ENCODE measurements around the gene FXR2. TPM values are rescaled to one million over a fixed set of nuclear protein-coding genes. Genes with fewer than 3 reads are reported as not detected.
"Not testable (repeated sequence)": the region's sequence is repeated elsewhere in the genome, so short reads cannot be mapped to it uniquely, and the experiment has no call there.

Gene FXR2
- polyA plus RNA-seq, 1 donor: 28.2 TPM

DNA sequence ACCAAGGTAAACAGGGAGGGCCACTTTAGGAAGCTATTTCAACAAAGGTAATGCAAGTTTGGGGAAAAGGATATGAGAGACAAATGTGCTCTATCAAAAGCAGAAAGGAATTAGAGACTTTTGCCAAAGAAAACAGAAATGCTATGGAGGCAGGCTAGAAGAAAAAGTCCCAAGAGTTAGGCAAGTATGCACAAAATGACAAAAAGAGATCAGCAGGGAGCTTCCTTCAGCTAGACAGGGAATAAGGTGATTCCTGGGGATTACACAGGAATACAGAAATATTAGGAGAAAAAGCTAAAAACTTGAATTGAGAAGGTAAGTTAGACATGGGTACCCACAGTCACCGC lies 2.4 kb downstream of the FXR2 start:
- DNase-seq: no peak
- 100% methylated on average over 1 of the region's 1 CpG for WGBS (ENCODE audit: insufficient coverage, low lambda C conversion rate)
- H3K4me1 ChIP-seq (ENCODE audit: control insufficient read depth, insufficient read depth, low read length): peaks cover 15% of the 10 kb centered on the region
- H3K27me3 ChIP-seq (ENCODE audit: control insufficient read depth, insufficient read depth, low read length): no peaks in the 10 kb centered on the region
- no peak overlapping the region for H3K27ac ChIP-seq (ENCODE audit: low read length)
- H3K36me3 ChIP-seq (ENCODE audit: control insufficient read depth, insufficient read depth, low read length): peaks cover 9% of the 10 kb centered on the region
- no peak overlapping the region for H3K4me3 ChIP-seq (ENCODE audit: low read length)
- no peaks in the 10 kb centered on the region for H3K9me3 ChIP-seq (ENCODE audit: control insufficient read depth, low read depth, low read length)

DNA sequence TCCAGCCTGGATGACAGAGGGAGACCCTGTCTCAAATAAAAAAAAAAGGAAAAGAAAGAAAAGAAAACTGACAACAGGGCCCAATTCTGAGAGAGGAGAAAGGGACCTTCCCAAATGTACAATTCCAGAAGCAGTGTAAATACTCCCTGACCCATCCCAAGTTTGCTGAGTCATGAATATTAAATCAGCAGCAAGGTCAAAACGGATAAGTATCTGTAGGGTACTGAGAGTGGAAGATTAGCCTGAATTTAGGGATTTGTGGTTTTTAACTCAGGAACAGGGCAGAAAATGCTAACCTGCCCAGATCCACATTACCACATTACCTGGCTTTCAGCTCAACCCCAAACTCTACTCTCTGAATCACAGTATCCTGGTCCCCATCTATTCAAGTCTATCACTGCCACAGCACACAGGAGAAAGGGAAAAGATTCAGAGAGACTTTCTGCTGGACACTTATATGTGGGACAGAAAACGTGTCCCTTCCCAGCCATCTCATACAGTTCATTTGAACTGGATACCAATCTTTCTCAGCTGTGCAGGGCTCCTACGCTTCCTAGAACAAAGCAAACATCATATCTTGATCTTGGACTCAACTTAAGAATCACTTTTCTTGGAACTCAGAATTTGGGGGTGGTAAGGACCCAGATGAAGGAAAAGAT lies 2.9 kb downstream of the FXR2 start:
- Histone ChIP-seq H3K36me3 (ENCODE audit: control insufficient read depth, insufficient read depth, low read length) (peaks cover 9% of the 10 kb centered on the region), H3K27me3 (ENCODE audit: control insufficient read depth, insufficient read depth, low read length) (no peaks in the 10 kb centered on the region), H3K4me3 (ENCODE audit: low read length) (no peak overlapping the region), H3K4me1 (ENCODE audit: control insufficient read depth, insufficient read depth, low read length) (peaks cover 15% of the 10 kb centered on the region), H3K9me3 (ENCODE audit: control insufficient read depth, low read depth, low read length) (no peaks in the 10 kb centered on the region), H3K27ac (ENCODE audit: low read length) (no peak overlapping the region)
- DNase-seq: no peak
- no CpG with 5 or more reads among the region's 3 CpGs for WGBS (ENCODE audit: insufficient coverage, low lambda C conversion rate)

DNA sequence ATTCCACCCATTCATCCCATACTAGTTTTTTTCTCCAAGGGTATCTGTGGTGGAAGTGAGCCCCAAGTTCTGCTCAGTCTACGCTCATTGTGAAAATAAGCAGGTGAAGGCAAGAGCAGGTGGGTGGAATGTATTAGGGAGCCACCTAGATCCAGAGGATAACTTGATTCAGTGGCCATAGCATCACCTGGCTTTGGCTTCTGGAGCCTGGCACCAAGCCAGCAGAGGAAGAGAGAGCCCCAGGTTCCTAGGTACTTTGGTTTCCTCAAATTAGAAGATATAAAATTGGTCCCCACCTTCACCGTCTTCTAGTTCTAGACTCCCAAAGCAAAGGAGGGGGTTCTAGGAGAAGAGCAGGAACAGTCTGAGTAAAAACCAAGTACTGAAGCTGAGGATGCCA lies 4.1 kb downstream of the FXR2 start:
- Histone ChIP-seq H3K36me3 (ENCODE audit: control insufficient read depth, insufficient read depth, low read length) (peaks cover 16% of the 10 kb centered on the region), H3K4me3 (ENCODE audit: low read length) (no peak overlapping the region), H3K4me1 (ENCODE audit: control insufficient read depth, insufficient read depth, low read length) (peaks cover 15% of the 10 kb centered on the region), H3K27ac (ENCODE audit: low read length) (no peak overlapping the region), H3K9me3 (ENCODE audit: control insufficient read depth, low read depth, low read length) (no peaks in the 10 kb centered on the region), H3K27me3 (ENCODE audit: control insufficient read depth, insufficient read depth, low read length) (no peaks in the 10 kb centered on the region)
- DNase-seq: no peak
- no CpG with 5 or more reads among the region's 2 CpGs for WGBS (ENCODE audit: insufficient coverage, low lambda C conversion rate)

DNA sequence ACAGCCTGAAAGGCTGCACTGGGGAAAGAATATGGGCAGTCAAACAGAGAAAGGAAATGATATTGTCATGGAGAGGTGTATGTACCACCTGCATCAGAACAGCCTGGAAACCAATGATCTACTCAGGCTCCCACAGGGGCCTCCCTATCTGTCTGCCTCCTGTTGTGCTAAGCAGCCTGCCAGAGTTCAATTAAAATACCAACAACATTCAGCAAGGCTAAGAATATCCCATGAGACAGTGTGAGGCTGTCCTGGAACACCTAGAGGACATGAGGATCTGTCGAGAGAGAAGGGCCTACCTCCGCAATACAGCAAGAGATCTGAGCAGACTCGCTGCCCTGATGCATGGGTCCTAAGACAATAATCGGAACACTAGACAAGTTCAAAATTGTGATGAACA lies 8.4 kb downstream of the FXR2 start:
- no peak overlapping the region for H3K4me3 ChIP-seq (ENCODE audit: low read length)
- H3K27me3 ChIP-seq (ENCODE audit: control insufficient read depth, insufficient read depth, low read length): no peaks in the 10 kb centered on the region
- 100% methylated on average over 3 of the region's 4 CpGs for WGBS (ENCODE audit: insufficient coverage, low lambda C conversion rate)
- no peak overlapping the region for H3K27ac ChIP-seq (ENCODE audit: low read length)
- DNase-seq: no peak
- peaks cover 48% of the 10 kb centered on the region for H3K36me3 ChIP-seq (ENCODE audit: control insufficient read depth, insufficient read depth, low read length)
- H3K9me3 ChIP-seq (ENCODE audit: control insufficient read depth, low read depth, low read length): no peaks in the 10 kb centered on the region
- H3K4me1 ChIP-seq (ENCODE audit: control insufficient read depth, insufficient read depth, low read length): no peaks in the 10 kb centered on the region

DNA sequence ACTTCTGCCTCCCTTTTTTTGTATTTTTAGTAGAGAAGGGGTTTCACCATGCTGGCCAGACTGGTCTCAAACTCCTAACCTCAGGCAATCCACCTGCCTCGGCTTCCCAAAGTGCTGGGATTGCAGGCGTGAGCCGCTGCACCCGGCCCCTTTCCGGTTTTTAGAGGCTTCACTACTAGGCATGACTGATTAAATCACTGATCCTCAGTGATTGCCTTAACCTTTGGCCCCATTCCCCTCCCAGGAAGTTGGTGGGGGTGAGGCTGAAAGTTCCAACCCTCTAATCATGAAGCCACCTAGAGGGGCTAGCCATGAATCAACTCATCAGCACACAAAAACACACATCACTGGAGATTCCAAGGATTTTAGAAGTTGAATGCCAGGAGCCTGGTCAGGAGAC lies 17.1 kb downstream of the FXR2 start:
- H3K4me1 ChIP-seq (ENCODE audit: control insufficient read depth, insufficient read depth, low read length); DNase-seq; H3K27me3 ChIP-seq (ENCODE audit: control insufficient read depth, insufficient read depth, low read length); H3K9me3 ChIP-seq (ENCODE audit: control insufficient read depth, low read depth, low read length); H3K27ac ChIP-seq (ENCODE audit: low read length); H3K4me3 ChIP-seq (ENCODE audit: low read length): not testable (repeated sequence)
- no CpG with 5 or more reads among the region's 5 CpGs for WGBS (ENCODE audit: insufficient coverage, low lambda C conversion rate)
- H3K36me3 ChIP-seq (ENCODE audit: control insufficient read depth, insufficient read depth, low read length): peaks cover 78% of the 10 kb centered on the region

DNA sequence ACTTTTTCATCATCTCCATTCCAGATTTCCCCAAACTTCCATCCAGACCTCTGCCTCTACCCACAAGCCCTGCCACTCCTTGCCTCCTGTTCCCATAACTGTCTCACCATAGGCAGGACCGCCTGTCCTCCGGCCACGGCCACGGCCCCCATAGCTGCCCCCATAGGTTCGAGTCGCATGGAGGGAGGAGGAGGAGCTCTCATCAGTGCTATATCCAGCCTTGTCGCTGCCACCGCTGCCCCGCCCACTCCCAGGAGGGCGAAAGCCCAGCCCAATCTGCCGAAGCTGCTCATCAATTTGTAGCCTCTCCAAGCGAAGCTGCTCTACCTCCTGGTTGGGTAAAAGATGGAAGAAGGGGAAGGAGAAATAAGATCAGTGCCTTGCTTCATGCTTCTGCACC lies 21.4 kb downstream of the FXR2 start:
- no peaks in the 10 kb centered on the region for H3K27me3 ChIP-seq (ENCODE audit: control insufficient read depth, insufficient read depth, low read length)
- no CpG with 5 or more reads among the region's 12 CpGs for WGBS (ENCODE audit: insufficient coverage, low lambda C conversion rate)
- H3K4me3 ChIP-seq (ENCODE audit: low read length): no peak overlapping the region
- peaks cover 13% of the 10 kb centered on the region for H3K4me1 ChIP-seq (ENCODE audit: control insufficient read depth, insufficient read depth, low read length)
- no peaks in the 10 kb centered on the region for H3K9me3 ChIP-seq (ENCODE audit: control insufficient read depth, low read depth, low read length)
- no peak for DNase-seq
- no peak overlapping the region for H3K27ac ChIP-seq (ENCODE audit: low read length)
- peaks cover 75% of the 10 kb centered on the region for H3K36me3 ChIP-seq (ENCODE audit: control insufficient read depth, insufficient read depth, low read length)

DNA sequence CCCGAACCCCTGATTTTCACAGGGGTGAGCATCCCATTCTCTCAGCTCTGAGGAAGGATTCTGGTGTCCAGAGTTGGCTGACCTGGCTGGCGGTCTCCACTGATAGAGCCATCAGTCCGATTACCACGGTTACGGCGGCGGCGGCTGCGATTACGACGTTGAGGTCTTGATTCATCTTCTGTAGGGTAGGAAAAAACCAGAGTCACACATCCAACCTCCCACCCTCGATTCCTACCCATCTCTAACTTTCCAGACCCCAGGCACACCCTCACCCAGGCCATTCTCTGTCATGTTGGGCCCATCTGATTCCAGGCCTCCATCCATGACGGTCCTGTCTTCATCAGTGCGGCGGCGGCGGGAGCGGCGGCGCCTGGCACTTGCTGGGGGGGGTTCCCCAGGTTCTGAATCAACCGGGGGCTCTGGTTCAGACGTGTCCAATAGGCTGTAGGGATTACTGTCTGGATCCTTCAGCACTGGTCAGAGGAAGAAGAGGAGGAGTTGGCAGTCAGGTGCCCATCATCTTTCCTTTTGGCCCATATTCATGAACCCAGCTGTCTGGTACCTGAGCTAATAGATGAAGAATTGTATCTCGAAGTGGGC lies 22.2 kb downstream of the FXR2 start:
- Histone ChIP-seq H3K27ac (ENCODE audit: low read length) (no peak overlapping the region), H3K4me1 (ENCODE audit: control insufficient read depth, insufficient read depth, low read length) (peaks cover 13% of the 10 kb centered on the region), H3K9me3 (ENCODE audit: control insufficient read depth, low read depth, low read length) (no peaks in the 10 kb centered on the region), H3K4me3 (ENCODE audit: low read length) (no peak overlapping the region), H3K27me3 (ENCODE audit: control insufficient read depth, insufficient read depth, low read length) (no peaks in the 10 kb centered on the region), H3K36me3 (ENCODE audit: control insufficient read depth, insufficient read depth, low read length) (peaks cover 81% of the 10 kb centered on the region)
- no peak for DNase-seq
- 98% methylated on average over 8 of the region's 23 CpGs for WGBS (ENCODE audit: insufficient coverage, low lambda C conversion rate)

DNA sequence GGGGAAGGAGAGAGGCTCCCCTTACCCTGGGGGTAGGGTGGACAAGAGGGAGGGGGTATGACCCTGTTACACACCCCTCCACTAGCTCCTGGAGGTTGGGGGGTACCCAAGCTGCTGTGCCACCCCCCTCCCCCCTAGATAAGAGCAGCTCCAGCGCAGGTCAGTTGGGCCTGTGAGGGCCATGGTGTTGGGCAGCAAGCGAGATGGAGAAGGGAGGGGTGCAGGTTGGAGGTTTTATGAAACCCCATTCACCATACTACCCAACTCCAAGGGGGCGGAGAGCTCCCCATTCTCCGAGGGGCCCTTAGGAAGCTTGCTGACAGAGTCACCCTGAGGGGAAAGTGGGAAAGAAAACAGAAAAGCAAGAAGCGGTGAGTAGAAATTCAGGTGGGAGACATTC lies 23.1 kb downstream of the FXR2 start:
- Histone ChIP-seq H3K36me3 (ENCODE audit: control insufficient read depth, insufficient read depth, low read length) (peaks cover 82% of the 10 kb centered on the region), H3K27me3 (ENCODE audit: control insufficient read depth, insufficient read depth, low read length) (no peaks in the 10 kb centered on the region), H3K4me1 (ENCODE audit: control insufficient read depth, insufficient read depth, low read length) (peaks cover 8% of the 10 kb centered on the region), H3K9me3 (ENCODE audit: control insufficient read depth, low read depth, low read length) (no peaks in the 10 kb centered on the region), H3K27ac (ENCODE audit: low read length) (no peak overlapping the region), H3K4me3 (ENCODE audit: low read length) (no peak overlapping the region)
- DNase-seq: no peak
- no CpG with 5 or more reads among the region's 5 CpGs for WGBS (ENCODE audit: insufficient coverage, low lambda C conversion rate)

DNA sequence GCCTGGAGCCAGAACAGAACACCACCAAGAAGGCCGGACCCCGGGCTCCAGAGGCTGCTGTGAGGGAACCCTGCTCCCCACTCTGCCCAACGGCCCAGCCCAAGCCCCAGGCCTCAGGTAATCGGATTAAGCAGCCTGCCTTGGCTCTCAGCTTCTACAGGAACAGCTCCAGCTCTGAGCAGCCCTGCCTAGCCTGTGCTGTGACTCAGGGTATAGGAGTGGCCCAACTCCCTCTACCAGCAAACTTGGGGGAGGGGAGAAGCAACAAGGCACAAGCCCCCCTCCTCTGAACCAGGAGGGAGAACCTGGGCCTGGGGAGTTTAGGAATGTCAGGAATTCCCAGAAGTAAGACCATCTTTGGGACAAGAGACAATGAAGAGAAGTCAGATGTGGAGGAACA lies 24.0 kb downstream of the FXR2 start:
- H3K27ac ChIP-seq (ENCODE audit: low read length): no peak overlapping the region
- H3K36me3 ChIP-seq (ENCODE audit: control insufficient read depth, insufficient read depth, low read length): peaks cover 78% of the 10 kb centered on the region
- H3K27me3 ChIP-seq (ENCODE audit: control insufficient read depth, insufficient read depth, low read length): no peaks in the 10 kb centered on the region
- H3K4me3 ChIP-seq (ENCODE audit: low read length): no peak overlapping the region
- no peaks in the 10 kb centered on the region for H3K9me3 ChIP-seq (ENCODE audit: control insufficient read depth, low read depth, low read length)
- no peak for DNase-seq
- no CpG with 5 or more reads among the region's 4 CpGs for WGBS (ENCODE audit: insufficient coverage, low lambda C conversion rate)
- H3K4me1 ChIP-seq (ENCODE audit: control insufficient read depth, insufficient read depth, low read length): peaks cover 8% of the 10 kb centered on the region

DNA sequence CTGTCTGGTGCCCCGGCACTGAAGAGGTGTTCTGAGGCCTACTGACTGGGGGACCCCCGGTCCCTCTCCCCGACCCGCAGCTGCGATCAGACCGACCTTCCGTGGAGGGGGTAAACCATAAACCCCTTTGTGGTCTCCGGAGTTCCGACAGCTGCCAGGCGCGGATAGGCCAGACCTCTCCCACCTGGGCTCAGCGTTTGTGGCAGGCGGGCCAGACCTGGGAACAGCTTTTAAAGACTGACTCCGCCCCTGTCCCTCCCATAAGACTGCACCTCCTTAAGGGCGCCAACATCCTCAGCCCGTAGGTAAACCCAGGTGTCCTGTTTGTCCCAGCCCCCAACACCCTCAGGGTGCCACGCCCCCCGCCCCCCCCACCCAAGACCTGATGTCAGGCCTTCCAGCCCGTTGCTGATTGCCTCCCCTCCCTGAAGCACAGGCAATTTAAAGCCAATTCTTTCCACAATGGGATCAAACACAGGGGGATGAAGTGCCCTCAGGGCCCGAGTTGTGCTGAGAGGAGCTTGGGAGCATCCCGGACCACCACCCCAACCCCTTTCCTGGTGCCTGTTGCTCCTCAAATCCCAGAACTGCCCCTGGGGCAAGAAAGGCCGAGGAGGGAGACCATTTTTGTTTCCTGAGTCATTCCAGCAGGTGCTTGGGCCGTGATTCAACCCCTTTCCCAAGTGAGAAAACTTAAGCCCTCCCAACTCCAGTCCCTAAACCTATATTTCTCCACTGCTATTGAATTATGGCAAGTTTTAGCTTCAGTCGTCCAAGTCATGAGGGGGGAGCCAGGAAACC lies 24.6 kb downstream of the FXR2 start, which contains the start of gene SOX15:
SOX15 (minus strand) TSS at position 204 of the 801 bp plus-strand sequence. CDS start 418 bp downstream, outside the sequence.
- no peak for DNase-seq
- Histone ChIP-seq H3K27ac (ENCODE audit: low read length) (no peak within 1 kb of the TSS), H3K36me3 (ENCODE audit: control insufficient read depth, insufficient read depth, low read length) (peaks cover 74% of the 10 kb centered on the region), H3K27me3 (ENCODE audit: control insufficient read depth, insufficient read depth, low read length) (no peaks in the 10 kb centered on the region), H3K9me3 (ENCODE audit: control insufficient read depth, low read depth, low read length) (no peaks in the 10 kb centered on the region), H3K4me1 (ENCODE audit: control insufficient read depth, insufficient read depth, low read length) (peaks cover 10% of the 10 kb centered on the region), H3K4me3 (ENCODE audit: low read length) (peak within 1 kb of the TSS; percentile 36)
- no CpG with 5 or more reads among the region's 24 CpGs for WGBS (ENCODE audit: insufficient coverage, low lambda C conversion rate)
